ENCODE results near the gene UCP2. TPM values are rescaled to one million over a fixed set of nuclear protein-coding genes. Genes with fewer than 3 reads are reported as not detected.
A peak's percentile ranks its signal among the peaks of the same experiment; 100 is the strongest.

The UCP2 gene
- total RNA-seq, 6 donors from 2014 or later = 76.5 to 118 (median 98.3) TPM

- no peak for ATAC-seq (ENCODE audit: low FRiP score in 2 of 2)
- no peaks in the 10 kb centered on the region for H3K9me3 ChIP-seq
- no peaks in the 10 kb centered on the region for H3K27me3 ChIP-seq
- no peak overlapping the region for H3K27ac ChIP-seq
- TF ChIP-seq EP300 (IDR thresholded peaks at IDR 0.05) = no peak
- no peak for TF ChIP-seq CTCF (IDR thresholded peaks at IDR 0.05)
- no peak for TF ChIP-seq POLR2A (IDR thresholded peaks at IDR 0.05)
- no peak for TF ChIP-seq POLR2AphosphoS5 (IDR thresholded peaks at IDR 0.05)
- DNase-seq = no peak
- no peak overlapping the region for H3K4me3 ChIP-seq
- no peaks in the 10 kb centered on the region for H3K4me1 ChIP-seq
- no peaks in the 10 kb centered on the region for H3K36me3 ChIP-seq
- 84 to 90% methylated on average over 18 of the region's 18 CpGs for WGBS, 2 donors
These were observed 24.0 kb downstream of the UCP2 start for GRCh38 chr11:73958521-73959141.

- ATAC-seq (ENCODE audit: low FRiP score in 2 of 2) (peak in 1 of 2 donors; percentile 16), DNase-seq (no peak)
- WGBS, 2 donors = 67 to 83% methylated on average over 21 to 25 of the region's 25 CpGs
- no peaks in the 10 kb centered on the region for H3K36me3 ChIP-seq
- no peak overlapping the region for H3K27ac ChIP-seq
- no peak overlapping the region for H3K4me3 ChIP-seq
- no peaks in the 10 kb centered on the region for H3K4me1 ChIP-seq
- H3K9me3 ChIP-seq = no peaks in the 10 kb centered on the region
- no peaks in the 10 kb centered on the region for H3K27me3 ChIP-seq
- TF ChIP-seq POLR2A (IDR thresholded peaks at IDR 0.05) (no peak), EP300 (IDR thresholded peaks at IDR 0.05) (no peak)
These were observed 24.8 kb downstream of the UCP2 start for GRCh38 chr11:73957654-73958361.

- Histone ChIP-seq H3K27me3 (no peaks in the 10 kb centered on the region), H3K4me1 (no peaks in the 10 kb centered on the region), H3K36me3 (no peaks in the 10 kb centered on the region), H3K9me3 (no peaks in the 10 kb centered on the region), H3K27ac (no peak overlapping the region), H3K4me3 (no peak overlapping the region)
- peak in 1 of 2 donors; percentile 20 for ATAC-seq (ENCODE audit: low FRiP score in 2 of 2)
- no peak for TF ChIP-seq EP300 (IDR thresholded peaks at IDR 0.05)
- TF ChIP-seq CTCF (IDR thresholded peaks at IDR 0.05) = no peak
- TF ChIP-seq POLR2AphosphoS5 (IDR thresholded peaks at IDR 0.05) = no peak
- no peak for TF ChIP-seq POLR2A (IDR thresholded peaks at IDR 0.05)
- DNase-seq = no peak
- 72% methylated on average over 24 to 29 of the region's 29 CpGs for WGBS, 2 donors
These were observed 25.6 kb downstream of the UCP2 start for GRCh38 chr11:73956876-73957653.

GRCh38 chr11:73951797-73952196 is 30.8 kb downstream of the UCP2 start:
- H3K27ac ChIP-seq = no peak overlapping the region
- DNase-seq (no peak), ATAC-seq (ENCODE audit: low FRiP score in 2 of 2) (peak in 1 of 2 donors; percentile 75)
- no peaks in the 10 kb centered on the region for H3K9me3 ChIP-seq
- WGBS, 2 donors = 78 to 79% methylated on average over 7 of the region's 7 CpGs
- H3K4me1 ChIP-seq = no peaks in the 10 kb centered on the region
- H3K36me3 ChIP-seq = no peaks in the 10 kb centered on the region
- TF ChIP-seq POLR2A (IDR thresholded peaks at IDR 0.05) (no peak), CTCF (IDR thresholded peaks at IDR 0.05) (no peak), POLR2AphosphoS5 (IDR thresholded peaks at IDR 0.05) (no peak), EP300 (IDR thresholded peaks at IDR 0.05) (no peak)
- H3K27me3 ChIP-seq = no peaks in the 10 kb centered on the region
- no peak overlapping the region for H3K4me3 ChIP-seq

All from upper lobe of left lung (tissue), 6 donors.